HL-60 (cell line): ENCODE results near the gene PPP1R12B.
"Not testable (repeated sequence)": the region's sequence is repeated elsewhere in the genome, so short reads cannot be mapped to it uniquely, and the experiment has no call there.

Source experiments
- DNase-seq, 2 experiments: peaks; one replicate each; pipeline ENCODE4 v3.0.0-alpha.2; 2010 to 2020; ENCODE audit warnings: low read depth in 1 of 2, low spot score in 1 of 2
- H3K27ac ChIP-seq: fragments of 250-450 bp; sonication (Bioruptor Pico); replicated peaks from 2 replicates; pipeline ENCODE4 v1.5.1; 2020; ENCODE audit warnings: mild to moderate bottlenecking, moderate library complexity
- H3K27me3 ChIP-seq: fragments of 250-450 bp; sonication (Bioruptor Pico); 2 replicates; pipeline ENCODE4 v1.5.1; 2021; ENCODE audit warnings: mild to moderate bottlenecking, moderate library complexity; ENCODE audit not compliant: insufficient read depth, poor library complexity, severe bottlenecking
- H3K4me3 ChIP-seq: replicated peaks from 2 replicates; pipeline ENCODE4 v1.5.1; 2011; ENCODE audit warnings: mild to moderate bottlenecking, control low read depth, low read length; ENCODE audit not compliant: insufficient read depth
- CTCF ChIP-seq: IDR thresholded peaks from one replicate; pipeline ENCODE4 v1.5.1; 2011; ENCODE audit warnings: low read length, control low read depth, inconsistent platforms; ENCODE audit not compliant: insufficient read depth
- GABPA ChIP-seq: IDR thresholded peaks from 2 replicates; pipeline ENCODE4 v1.6.1; 2012; ENCODE audit warnings: low read depth
- POLR2AphosphoS5 ChIP-seq: IDR thresholded peaks from 2 replicates; pipeline ENCODE4 v1.6.1; 2012; ENCODE audit warnings: low read depth
- SPI1 ChIP-seq: IDR thresholded peaks from 2 replicates; pipeline ENCODE4 v1.6.1; 2012; ENCODE audit warnings: low read depth, mild to moderate bottlenecking, borderline replicate concordance
- TF ChIP-seq, protein P1 (sequence below): IDR thresholded peaks from 2 replicates; pipeline ENCODE4 v1.6.1; 2012; ENCODE audit warnings: low read depth; ENCODE audit not compliant: insufficient replicate concordance

PPP1R12B gene

GRCh38 chr1:202498542-202498941, 150.0 kb downstream of the PPP1R12B start:
- no peak for DNase-seq
- no peaks in the 10 kb centered on the region for H3K27me3 ChIP-seq
- no peak overlapping the region for H3K4me3 ChIP-seq
- TF ChIP-seq, protein P1, sequence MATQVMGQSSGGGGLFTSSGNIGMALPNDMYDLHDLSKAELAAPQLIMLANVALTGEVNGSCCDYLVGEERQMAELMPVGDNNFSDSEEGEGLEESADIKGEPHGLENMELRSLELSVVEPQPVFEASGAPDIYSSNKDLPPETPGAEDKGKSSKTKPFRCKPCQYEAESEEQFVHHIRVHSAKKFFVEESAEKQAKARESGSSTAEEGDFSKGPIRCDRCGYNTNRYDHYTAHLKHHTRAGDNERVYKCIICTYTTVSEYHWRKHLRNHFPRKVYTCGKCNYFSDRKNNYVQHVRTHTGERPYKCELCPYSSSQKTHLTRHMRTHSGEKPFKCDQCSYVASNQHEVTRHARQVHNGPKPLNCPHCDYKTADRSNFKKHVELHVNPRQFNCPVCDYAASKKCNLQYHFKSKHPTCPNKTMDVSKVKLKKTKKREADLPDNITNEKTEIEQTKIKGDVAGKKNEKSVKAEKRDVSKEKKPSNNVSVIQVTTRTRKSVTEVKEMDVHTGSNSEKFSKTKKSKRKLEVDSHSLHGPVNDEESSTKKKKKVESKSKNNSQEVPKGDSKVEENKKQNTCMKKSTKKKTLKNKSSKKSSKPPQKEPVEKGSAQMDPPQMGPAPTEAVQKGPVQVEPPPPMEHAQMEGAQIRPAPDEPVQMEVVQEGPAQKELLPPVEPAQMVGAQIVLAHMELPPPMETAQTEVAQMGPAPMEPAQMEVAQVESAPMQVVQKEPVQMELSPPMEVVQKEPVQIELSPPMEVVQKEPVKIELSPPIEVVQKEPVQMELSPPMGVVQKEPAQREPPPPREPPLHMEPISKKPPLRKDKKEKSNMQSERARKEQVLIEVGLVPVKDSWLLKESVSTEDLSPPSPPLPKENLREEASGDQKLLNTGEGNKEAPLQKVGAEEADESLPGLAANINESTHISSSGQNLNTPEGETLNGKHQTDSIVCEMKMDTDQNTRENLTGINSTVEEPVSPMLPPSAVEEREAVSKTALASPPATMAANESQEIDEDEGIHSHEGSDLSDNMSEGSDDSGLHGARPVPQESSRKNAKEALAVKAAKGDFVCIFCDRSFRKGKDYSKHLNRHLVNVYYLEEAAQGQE: no peak
- no peak for TF ChIP-seq CTCF
- TF ChIP-seq SPI1: no peak
- TF ChIP-seq POLR2AphosphoS5: no peak
- no peak for TF ChIP-seq GABPA
- H3K27ac ChIP-seq: no peak overlapping the region

- not testable (repeated sequence) for H3K27me3 ChIP-seq, H3K27ac ChIP-seq, H3K4me3 ChIP-seq
Observed at GRCh38 chr1:202499997-202500396, 151.5 kb downstream of the PPP1R12B start.

GRCh38 chr1:202501281-202501680, 152.8 kb downstream of the PPP1R12B start:
- no peaks in the 10 kb centered on the region for H3K27me3 ChIP-seq
- H3K4me3 ChIP-seq: no peak overlapping the region
- peak; percentile 3 for TF ChIP-seq CTCF
- no peak for TF ChIP-seq POLR2AphosphoS5
- DNase-seq: no peak
- H3K27ac ChIP-seq: no peak overlapping the region

More at GRCh38 chr1:202499997-202500396, 151.5 kb downstream of the PPP1R12B start:
- not testable (repeated sequence) for DNase-seq

DNA sequence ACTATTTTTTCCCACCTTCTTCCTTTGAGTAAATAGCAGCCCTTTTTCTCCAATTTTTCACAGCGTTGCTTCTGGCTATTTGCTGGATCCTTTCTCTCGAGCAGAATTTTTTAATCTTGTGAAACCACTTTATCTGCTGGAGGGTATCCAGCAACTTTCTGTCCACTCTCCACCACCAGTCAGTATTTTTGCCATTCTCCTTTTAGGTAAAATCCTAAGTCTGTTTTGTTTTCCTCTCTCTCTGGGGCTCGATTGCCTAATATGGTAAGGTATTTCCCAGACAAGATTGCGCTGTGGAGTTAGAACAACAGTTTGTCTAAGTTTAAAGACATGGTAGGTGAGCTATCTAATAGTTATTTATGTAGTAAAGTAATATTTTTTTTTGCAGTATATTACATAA, 156.9 kb downstream of the PPP1R12B start:
- TF ChIP-seq, protein P1: no peak
- TF ChIP-seq GABPA: no peak
- Histone ChIP-seq H3K27me3 (no peaks in the 10 kb centered on the region), H3K4me3 (no peak overlapping the region), H3K27ac (no peak overlapping the region)
- DNase-seq: no peak

DNA sequence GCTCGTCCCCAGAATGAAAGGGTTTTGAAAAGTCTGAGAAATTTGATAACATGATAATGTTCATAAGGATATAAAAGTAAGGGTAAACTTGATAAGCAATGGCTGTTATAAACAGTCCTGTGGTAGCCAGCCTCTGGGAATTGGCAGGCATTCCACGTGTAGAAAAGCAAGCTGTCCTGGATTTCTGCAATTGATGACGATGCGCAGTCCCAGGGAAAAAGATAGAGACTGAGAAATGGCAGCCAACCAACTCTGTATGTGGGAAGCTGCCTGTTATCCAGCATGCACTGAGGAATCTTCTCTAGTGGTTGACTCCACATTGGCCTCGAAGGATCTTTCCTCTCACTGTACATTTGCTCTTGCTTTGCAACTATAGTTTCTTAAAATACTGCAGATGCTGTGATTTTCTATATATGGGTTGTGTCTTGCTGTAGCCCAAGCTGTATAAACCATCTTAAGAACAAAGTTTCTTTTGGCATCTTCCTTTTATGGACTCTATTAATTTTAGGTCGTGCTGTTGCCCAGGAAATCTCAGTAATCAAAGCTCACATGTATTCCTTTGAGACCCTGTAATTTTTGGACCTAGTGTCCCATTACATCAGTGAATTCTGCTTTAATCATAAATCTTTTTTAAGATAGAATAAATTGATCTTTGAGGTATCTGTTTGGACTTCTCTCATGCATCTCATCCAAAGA, 157.5 kb downstream of the PPP1R12B start:
- H3K27me3 ChIP-seq, DNase-seq, H3K4me3 ChIP-seq, H3K27ac ChIP-seq: not testable (repeated sequence)

GRCh38 chr1:202508863-202509262, 160.4 kb downstream of the PPP1R12B start:
- not testable (repeated sequence) for DNase-seq, H3K27me3 ChIP-seq, H3K4me3 ChIP-seq, H3K27ac ChIP-seq

DNA sequence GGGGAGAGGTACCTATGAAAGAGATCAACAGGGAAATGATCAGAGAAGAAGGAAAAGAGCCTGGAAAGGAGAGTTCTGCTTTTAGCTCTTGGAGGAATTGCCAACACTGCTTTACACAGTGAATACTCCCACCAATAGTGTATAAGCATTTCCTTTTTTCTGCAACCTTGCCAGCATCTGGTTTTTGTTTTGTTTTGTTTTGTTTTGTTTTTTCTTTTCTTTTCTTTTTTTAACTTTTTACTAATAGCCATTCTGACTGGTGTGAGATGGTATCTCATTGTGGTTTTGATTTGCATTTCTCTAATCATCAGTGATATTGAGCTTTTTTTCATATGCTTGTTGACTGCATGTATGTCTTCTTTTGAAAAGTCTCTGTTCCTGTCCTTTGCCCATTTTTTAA, 165.4 kb downstream of the PPP1R12B start:
- not testable (repeated sequence) for H3K27me3 ChIP-seq, H3K4me3 ChIP-seq, H3K27ac ChIP-seq, DNase-seq
